CD4-positive, alpha-beta T cell treated with Interleukin-17A for 4 hours (primary cell): Measurements from ENCODE around the gene RCN2.
"Not testable (repeated sequence)": the region's sequence is repeated elsewhere in the genome, so short reads cannot be mapped to it uniquely, and the experiment has no call there.

Experiments
- DNase-seq: peaks from one replicate; pipeline ENCODE4 v3.0.0-alpha.2; 2020; ENCODE audit warnings: mixed read lengths

The RCN2 gene

DNA sequence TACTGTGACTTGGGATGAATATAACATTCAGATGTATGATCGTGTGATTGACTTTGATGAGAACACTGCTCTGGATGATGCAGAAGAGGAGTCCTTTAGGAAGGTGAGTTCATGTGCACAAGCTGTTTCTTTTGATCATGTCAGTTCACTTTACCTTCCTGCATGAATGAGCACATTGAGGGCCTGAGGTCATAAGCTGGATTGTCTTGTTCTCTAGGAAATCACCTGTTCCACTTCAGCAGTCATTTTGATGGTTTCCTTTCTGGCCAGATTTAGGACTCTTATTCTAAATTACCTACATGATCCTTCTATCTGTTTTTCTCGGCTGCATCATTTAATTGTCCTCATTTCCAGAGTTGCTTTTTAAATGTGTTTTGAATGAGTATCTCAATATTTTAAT is 4.1 kb downstream of the RCN2 start:
- no peak for DNase-seq

DNA sequence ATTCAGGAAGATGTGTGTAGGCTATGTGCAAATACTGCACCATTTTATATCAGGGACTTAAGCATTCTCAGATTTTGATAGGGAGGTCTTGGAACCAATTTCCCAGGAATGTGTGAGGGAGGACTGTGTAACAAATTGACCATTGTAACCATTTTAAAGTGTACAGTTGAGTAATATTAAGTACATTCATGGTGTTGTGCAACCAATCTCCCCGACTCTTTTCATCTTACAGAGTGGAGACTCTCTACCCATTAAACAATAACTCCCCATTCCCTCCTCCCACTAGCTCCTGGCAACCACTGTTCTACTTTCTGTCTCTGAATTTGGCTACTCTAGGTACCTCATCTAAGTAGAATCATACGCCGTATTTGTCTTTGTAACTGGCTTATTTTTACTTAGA is 5.1 kb downstream of the RCN2 start:
- DNase-seq = no peak

DNA sequence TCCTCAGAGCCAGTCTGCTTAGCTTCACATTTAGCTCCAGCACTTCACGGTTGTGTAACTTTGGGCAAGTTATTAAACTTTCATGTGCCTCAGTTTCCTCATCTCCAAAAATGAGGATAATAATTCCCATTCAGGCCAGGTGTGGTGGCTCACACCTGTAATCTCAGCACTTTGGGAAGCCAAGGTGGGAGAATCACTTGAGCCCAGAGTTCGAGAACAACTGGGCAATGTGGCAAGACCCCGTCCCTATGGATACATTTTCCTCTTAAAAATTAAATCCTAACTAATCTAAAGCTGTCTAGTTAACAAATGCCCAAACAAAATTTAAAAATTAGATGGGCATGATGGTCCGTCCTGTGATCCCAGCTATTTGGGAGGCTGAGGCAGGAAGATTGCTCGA is 7.2 kb downstream of the RCN2 start:
- DNase-seq = no peak

DNA sequence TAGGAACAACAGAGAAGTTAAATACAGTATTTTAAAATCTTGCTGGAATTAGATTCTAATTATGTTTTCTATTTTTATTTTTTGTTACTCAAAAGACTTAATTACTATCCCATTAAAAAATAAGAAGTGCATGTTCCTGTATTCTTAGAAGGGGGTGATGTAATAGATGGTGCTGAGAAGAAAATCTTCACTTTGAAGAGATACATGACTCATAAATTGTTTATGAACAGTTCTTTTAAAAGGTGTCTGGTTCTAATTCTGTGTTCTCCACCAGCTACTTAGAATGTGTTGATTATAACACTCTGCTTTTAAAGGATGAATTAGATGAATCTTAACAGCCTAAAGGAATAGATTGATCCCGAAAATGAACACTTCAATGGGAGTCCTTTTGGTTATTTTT is 8.2 kb downstream of the RCN2 start:
- DNase-seq = no peak

DNA sequence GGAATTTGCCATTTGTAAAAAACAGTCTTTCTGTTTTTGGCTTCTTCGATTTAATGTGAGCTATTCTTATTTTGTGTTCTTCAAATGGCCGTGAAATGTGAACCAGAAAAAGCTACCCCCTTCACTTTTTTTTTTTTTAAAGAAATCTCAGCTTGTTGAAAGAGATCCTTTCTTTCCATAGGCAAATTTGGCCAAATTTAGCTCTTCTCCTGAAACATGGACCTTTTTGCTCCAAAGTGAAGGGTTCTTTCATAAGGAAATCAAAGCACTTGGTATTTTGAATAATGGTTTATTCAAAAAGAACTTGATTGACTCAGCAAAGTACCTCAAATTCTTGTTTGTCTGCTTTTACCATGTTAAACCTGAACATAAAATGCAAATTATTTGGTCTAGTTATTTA is 10.1 kb downstream of the RCN2 start:
- DNase-seq = no peak

DNA sequence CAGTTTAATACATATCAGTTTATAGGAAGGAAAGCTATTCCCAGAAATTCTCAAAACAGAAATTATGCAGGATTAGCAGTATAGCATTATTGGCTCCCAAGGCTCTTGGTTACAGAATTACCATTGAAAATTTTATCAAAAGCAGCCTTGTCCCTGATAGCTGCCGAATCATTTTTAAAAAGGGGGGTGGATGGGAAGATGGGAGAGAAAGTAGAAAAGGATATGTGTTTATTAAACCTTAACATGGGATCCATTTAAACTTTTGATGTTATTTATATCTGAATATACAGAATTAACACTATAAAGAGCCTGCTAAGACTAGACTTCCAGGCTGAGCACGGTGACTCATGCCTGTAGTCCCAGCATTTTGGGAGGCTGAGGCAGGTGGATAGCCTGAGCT is 10.8 kb downstream of the RCN2 start:
- DNase-seq = no peak

DNA sequence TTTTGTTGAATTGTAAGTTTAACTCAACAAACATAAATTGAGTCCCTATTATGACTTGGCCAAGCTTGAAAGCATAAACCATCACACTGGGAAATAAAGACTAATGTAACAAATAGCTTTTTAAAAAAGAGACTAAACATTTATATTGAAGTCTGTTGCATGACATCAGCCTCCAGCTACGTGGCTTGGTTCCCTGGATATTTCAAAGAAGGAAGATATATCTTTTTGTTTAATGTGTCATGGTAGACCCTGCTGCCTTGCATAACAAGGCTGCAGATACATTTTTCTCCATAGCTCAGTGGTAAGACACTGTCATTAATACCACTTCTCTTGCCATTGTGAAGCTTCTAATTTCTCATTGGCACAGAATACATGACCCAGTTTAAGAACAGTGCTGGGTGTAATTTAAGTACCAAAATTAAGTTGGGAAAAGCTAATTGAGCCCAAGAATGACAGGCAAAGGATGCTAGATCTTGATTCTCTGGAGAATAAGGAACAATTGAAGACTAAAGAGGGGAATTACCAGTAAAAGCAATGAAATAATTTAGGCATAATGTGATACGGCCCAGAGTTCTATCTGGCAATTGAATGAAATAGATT is 14.0 kb downstream of the RCN2 start:
- no peak for DNase-seq

DNA sequence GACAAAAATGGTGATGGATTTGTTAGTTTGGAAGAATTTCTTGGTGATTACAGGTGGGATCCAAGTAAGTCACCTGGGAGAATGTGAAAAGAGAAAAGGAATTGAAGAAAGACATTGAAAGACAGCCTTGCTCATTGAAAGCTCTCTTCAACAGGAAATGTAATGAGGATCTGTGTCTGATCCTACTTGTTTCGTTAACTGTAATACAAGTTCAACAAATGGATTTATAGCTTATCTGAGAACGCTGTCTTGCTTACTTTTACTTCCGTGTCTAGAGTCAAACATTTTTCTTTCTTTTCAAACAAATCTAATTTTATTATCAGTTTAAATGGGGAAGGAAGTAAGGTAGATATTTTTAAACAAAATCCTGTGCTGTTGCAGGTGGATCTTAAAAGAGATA is 15.9 kb downstream of the RCN2 start:
- no peak for DNase-seq

DNA sequence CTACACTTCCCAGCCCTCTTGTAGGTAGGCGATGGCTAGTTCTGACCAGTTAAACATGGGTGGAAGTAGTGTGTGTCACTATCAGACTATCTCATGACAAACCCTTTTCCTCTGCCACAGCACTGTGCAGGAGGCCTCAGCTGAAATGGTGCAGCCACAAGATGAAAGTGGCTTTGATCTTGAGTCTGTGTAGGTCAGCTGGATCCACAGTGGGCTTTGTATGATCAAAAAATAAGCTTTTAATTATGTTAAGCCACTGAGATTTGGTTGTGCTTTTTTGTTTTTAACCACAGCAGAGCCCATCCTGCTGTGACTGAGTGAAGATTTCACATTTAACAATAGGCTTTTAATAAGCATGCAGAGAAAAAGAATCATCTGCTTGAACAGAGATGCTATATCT is 19.7 kb downstream of the RCN2 start:
- no peak for DNase-seq

DNA sequence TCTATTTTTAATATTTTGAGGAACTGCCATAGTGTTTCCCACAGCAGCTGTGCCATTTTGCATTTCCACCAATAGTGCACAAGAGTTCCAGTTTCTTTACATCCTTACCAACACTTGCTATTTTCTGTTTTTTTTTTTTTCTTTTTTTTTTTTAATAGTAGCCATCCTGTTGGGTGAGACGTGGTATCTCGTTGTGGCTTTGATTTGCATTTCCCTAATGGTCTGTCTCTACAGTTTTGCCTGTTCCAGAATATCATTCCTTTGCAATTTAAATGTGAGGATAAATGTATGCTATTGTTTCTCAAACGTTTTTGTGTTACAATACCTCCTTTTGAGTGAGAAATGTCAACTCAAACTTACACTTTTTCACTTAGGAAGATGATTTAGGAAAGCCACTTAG is 22.4 kb downstream of the RCN2 start:
- no peak for DNase-seq

DNA sequence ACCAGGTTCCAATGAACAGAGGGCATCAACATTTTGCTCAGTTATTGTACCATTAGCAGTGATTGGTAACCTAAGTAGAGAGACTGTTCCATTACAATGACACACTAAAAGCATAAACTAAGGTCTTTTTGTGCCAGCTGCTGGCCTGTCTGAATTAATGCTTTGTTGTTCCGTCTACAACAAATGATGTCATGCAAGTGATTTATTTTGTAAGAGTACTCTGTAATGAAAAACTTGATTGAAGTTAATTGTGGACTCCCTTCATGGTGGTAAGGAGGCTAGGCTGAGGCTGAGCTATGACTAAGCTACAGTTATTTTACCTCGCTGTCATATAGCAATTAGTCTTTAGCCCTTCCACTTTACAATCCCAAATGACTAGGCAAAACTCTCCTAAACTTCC is 23.2 kb downstream of the RCN2 start:
- DNase-seq = no peak

DNA sequence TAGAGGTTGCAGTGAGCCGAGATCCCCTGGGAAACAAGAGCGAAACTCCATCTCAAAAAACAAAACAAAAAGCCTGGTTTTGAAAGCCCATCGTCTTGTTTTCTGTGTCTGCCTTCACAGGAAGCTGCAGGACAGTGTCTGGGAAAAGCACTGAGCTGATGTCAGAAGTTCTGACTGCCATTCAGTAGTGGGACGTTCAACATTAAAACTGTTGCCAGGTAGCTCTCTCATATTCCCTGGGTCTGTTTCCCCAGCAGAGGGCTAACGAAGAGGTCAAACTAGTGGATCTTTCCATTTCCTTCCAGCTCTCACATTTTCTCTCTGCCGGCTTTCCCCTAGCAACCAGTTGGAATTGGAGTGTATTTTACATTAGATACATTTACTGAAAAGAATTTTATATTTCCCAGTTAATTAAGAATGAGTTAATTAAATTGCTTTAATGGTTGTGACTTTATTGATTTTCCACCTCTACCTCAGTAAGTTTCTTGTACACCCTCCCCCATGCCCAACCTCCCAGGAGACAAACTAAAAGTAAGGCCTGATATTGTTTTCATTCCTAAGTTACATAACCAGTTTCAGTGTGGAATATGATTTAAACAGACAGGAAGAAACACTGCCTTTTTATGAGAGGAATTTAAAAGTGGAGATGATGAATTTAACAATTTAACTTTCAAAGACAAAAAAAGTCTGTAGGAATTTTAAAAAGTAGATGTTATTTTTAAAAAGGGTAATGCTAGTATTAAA is 29.9 kb downstream of the RCN2 start:
- DNase-seq = no peak

DNA sequence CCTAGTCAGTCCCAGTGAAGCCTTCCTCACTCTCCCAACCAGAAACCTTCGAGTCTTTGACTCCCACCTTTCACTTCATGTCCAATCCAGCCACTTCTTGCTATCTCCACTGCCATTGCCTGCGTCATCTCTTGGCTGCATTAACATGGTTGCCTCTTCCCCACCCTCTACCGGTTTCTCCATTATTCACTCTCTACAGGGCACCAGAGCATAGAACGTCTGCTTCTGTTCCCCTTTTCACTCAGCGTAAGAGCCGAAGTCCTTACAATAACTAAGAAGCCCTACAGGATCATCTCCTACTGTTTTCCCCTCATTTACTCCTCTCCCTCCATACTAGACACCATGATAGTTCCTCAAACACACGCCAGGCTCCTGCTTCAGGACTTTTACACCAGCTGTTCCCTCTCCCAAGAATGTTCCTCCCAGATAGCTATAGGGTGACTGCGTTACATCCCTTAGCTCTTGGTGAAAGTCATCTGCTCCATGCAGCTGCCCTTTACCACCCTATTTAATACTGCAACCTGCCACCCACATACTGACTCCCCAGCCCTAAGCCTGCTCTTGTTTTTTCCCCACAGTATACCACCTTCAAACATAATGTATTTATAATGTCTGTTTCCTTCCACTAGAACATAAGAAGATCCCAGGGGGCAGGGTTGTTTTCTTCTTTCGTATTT is 30.9 kb downstream of the RCN2 start:
- DNase-seq = no peak

DNA sequence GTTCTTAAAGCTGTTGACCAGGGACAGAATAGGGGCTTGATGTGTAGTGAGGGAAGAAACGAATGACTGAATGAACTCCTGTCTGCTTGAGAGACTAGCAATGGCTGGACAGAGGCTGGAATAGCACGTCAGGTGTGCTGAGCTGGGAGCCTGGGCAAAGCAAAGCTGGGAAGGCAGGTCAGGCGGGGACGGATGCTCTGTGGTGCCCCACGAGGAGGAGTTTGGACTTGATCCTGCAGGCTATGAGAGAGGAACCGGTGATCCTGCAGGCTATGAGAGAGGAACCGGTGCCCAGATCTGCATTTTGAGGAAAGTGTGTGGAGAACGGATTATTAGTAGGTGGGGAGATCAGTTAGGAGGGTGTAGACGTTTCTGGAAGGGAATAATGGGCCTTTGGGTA is 32.0 kb downstream of the RCN2 start:
- no peak for DNase-seq

DNA sequence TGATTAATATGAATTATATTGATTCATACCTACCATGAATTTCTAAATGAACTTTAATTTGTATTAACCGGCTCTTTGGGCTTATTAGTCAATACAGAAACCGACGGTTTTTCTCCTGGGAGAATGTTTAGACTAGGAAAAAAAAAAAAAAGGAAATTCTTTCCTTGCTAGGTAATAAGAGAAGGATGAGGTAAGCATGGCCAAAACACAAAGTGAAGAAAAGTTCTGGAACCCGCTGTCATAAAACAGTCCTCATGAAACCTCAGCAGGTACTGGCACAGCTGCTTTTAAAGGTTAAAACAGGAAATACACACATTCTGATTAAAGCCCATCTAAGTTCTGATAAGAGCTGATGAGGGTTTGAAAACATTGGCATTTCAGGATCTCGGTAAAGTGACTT is 32.6 kb downstream of the RCN2 start:
- no peak for DNase-seq

DNA sequence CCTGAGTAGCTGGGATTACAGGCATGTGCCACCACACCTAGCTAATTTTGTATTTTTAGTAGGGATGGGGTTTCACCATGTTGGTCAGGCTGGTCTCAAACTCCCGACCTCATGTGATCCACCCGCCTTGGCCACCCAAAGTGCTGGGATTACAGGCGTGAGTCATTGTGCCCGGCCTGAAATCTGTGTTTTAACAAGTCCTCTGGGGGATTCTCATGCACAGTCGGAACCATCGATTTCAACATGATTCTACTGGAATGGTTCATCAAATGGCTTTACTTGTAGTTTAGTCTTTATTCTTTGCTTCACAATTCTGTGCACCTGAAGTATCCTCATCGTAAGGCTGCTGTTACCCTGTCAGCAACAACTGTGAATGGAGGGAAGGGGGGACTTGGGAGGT is 34.5 kb downstream of the RCN2 start:
- not testable (repeated sequence) for DNase-seq

DNA sequence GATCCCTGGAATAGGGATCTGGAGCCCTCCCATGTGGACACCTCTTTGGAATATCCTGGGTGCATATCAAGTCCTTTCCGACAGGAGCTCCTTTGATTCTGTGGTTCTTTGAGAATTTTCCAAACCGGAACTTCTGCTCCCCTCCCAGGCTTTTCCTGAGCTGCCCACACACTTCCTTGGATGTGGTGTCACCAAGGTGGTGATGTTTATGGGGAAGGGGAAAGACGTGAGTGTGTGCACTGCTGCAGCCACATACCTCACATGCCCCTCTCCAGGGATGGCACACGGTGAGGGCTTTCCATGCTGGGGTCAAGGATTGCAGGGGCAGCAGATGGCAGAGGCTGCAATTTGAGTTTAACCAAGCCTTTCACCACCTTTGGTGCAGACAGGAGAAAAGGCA is 35.5 kb downstream of the RCN2 start:
- DNase-seq = no peak

DNA sequence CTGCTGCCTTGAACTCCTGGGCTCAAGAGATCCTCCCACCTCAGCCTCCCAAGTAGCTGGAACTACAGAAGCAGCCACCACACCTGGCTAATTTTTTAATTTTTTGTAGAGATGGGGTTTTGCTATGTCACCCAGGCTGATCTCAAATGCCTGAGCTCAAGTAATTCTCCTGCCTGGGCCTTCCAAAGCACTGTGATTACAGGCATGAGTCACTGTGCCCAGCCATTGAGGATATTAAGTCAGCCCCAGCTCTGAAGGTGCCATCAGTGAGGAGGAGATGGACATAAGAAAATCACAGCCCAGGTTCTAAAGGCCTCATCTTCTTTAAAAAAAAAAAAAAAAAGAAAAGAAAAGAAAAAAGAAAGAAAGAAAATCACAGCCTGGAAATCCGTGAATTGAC is 36.8 kb downstream of the RCN2 start:
- DNase-seq = no peak

DNA sequence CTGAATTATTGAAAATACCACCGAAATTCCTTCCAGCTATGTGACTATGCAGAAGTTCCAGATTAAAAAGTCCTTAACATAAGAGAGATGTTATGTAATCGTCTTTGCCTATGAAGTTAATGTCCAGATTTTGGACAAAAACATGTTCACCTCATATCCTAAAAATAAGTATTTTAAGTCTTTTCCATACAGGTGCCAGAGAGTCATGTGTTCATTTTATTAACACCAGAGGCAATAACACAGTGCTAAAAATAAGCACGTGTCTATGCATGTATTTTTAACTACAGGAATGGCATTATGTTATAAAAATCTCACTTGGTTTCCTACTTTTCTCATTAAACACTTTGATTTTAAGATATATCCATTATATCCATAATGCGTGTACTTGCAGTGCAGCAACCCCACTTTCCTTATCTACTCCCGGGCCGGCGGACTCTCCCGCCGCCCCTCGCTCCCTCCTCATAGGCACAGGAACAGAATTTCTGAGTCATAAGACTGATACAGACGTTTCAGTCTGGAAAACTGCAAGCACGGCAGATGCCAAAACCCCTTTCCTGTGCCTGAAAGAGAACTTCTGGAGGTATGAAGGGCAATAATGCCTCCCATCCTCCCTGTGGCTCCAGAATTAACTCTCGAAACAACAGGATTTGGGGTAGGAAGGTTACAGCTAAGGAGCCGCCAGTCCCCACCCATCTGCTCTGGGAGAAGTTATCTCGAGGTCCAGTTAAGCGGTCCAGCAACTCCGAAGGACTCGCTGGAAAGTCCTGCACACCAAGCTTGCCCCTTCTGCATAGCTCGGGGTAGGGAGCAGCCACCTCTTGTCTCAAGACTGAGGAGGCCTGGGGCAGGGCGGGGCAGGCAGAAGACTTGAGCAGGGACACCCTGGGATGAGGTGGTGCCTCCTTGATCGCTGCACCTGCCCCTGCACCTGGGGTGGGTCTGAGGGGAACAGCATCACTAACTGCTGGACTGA is 41.1 kb downstream of the RCN2 start:
- no peak for DNase-seq

DNA sequence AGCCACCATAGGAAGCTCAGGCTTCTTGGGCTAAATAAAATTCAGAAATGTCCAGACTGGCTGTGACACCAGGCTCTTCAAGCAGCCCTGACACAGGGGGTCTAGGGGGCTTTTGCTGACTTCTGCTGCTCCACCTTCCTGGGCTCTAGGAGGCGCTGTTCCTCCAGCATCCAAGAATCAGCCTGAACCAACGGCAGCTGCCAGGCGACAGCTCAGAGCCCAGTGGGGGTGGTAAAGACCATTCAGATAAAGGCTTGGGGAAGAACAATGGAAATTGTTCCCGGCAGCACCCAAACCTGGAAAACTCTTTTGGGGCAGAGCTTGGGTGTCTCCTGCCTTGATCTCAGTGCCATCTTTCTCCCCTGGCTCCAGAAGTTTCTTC is 41.8 kb downstream of the RCN2 start:
- DNase-seq = peak; percentile 81

DNA sequence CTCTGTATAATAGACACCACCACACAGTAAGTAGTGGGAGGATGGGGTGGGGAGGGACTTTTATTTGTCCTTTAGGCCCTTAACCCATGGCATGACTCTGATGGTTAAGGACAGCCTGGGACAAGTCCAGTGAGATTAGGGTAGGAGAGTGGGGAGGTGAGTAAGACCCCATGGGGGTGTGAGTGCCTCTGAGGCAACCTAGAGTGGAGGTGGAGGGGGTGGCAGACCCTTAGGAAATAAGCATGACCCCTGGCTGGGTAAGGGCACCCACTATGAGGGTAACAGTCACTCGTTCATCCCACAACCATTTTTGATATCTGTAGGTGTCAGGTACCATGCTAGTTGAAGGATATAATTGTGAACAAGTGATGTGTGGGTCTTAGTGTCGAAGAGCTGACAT is 42.4 kb downstream of the RCN2 start:
- DNase-seq = no peak

DNA sequence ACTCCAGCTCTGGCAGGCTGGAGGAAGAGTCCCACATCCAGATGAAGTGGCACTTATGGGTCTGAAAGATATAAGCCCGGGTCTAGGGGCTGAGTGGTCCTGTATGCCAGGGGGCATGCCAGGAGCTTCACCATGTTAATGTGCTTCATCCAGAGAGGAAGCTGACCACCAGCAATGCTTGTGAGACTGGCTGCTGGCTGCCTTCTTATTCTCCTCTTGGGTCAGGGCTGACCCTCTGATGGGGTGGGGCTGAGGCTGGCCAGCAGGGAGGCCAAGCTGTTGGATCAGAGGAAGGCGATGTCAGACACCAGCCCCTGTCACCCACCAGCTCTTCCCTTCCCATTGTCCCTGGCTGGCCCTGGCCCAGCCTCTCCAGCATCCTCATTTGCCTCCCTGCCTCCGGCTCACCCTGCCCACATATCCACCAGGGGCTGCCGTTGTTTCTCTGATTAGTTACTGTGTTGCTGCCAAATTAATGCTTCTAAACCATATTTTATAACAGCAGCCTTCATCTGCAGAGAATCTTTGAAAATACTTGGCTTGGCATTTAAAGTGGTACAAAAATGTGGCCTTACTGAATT is 43.0 kb downstream of the RCN2 start:
- peak; percentile 47 for DNase-seq

DNA sequence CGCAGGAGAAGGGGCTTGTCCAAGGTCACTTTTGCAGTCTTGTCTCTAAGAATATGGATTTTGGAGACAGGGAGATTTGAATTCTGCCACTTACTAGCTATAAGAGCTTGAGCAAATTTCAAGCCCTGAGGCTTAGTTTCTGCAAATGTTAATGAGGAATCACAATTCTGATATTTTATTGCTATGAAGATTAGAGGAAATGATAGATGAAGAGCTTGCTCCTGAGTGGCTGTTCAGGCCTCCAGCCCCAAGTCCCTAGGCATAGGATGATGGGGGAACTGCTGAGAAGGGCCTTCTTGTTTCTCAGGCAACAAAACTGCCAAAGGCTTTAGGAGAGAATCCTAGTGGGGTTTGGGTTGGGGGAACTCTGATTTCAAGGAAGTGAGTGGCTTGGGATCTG is 44.6 kb downstream of the RCN2 start:
- DNase-seq = no peak
